Fibroblast of pulmonary artery (primary cell): ENCODE measurements around the gene NKD1.

Experiments
- DNase-seq: peaks from one replicate; pipeline ENCODE4 v3.0.0-alpha.2; 2010; ENCODE audit warnings: low read depth
- H3K4me3 ChIP-seq: replicated peaks from 2 replicates; pipeline ENCODE4 v1.5.1; 2011; ENCODE audit warnings: low read depth, mild to moderate bottlenecking, control low read depth, low read length, moderate library complexity
- CTCF ChIP-seq: IDR thresholded peaks from 2 replicates; pipeline ENCODE4 v1.5.1; 2011; ENCODE audit warnings: mild to moderate bottlenecking, control low read depth, low read length, inconsistent platforms; ENCODE audit errors: missing control alignments

The NKD1 gene

GRCh38 chr16:50645563-50646220 is 97.5 kb downstream of the NKD1 start:
- DNase-seq: no peak
- no peak for TF ChIP-seq CTCF
- H3K4me3 ChIP-seq: no peak overlapping the region

GRCh38 chr16:50646345-50646744 is 98.1 kb downstream of the NKD1 start:
- TF ChIP-seq CTCF: no peak
- no peak for DNase-seq
- no peak overlapping the region for H3K4me3 ChIP-seq

GRCh38 chr16:50651835-50652438 is 103.7 kb downstream of the NKD1 start:
- no peak for DNase-seq
- TF ChIP-seq CTCF: no peak
- no peak overlapping the region for H3K4me3 ChIP-seq

GRCh38 chr16:50652836-50653425 is 104.7 kb downstream of the NKD1 start:
- H3K4me3 ChIP-seq: no peak overlapping the region
- TF ChIP-seq CTCF: no peak
- DNase-seq: no peak

GRCh38 chr16:50653633-50654519 is 105.7 kb downstream of the NKD1 start:
- no peak for DNase-seq
- no peak for TF ChIP-seq CTCF
- H3K4me3 ChIP-seq: no peak overlapping the region

GRCh38 chr16:50655558-50656055 is 107.4 kb downstream of the NKD1 start:
- no peak for DNase-seq
- no peak overlapping the region for H3K4me3 ChIP-seq
- TF ChIP-seq CTCF: no peak
